ENCODE measurements around the gene LNPK.

LNPK gene

DNA sequence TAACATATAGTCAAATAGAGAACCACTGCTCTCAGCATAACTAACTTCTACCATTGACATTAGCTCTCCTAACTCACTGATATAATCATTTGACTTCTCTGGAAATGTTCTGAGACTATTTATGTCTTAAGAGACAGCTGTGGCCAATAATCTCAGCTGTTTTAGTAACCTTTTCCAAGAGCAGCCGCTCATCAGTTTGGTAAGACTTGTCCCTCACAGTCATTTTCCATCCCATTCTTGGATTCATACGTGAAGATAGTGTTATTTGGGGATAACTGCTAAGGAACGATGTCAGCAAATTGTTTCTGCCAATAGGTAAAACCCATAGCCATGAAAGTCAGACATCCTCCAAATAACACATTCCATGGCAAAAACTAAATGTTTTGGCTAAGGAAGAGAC is 127.8 kb downstream of the LNPK start:
- TF ChIP-seq EZH2 (IDR thresholded peaks at IDR 0.05; ENCODE audit: borderline replicate concordance, low read depth, low read length, severe bottlenecking) = no peak
- TF ChIP-seq, protein P1, sequence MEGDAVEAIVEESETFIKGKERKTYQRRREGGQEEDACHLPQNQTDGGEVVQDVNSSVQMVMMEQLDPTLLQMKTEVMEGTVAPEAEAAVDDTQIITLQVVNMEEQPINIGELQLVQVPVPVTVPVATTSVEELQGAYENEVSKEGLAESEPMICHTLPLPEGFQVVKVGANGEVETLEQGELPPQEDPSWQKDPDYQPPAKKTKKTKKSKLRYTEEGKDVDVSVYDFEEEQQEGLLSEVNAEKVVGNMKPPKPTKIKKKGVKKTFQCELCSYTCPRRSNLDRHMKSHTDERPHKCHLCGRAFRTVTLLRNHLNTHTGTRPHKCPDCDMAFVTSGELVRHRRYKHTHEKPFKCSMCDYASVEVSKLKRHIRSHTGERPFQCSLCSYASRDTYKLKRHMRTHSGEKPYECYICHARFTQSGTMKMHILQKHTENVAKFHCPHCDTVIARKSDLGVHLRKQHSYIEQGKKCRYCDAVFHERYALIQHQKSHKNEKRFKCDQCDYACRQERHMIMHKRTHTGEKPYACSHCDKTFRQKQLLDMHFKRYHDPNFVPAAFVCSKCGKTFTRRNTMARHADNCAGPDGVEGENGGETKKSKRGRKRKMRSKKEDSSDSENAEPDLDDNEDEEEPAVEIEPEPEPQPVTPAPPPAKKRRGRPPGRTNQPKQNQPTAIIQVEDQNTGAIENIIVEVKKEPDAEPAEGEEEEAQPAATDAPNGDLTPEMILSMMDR (IDR thresholded peaks at IDR 0.05; ENCODE audit: borderline replicate concordance, extremely low read depth, low read length, poor library complexity, severe bottlenecking) = no peak
- no peaks in the 10 kb centered on the region for H3K4me1 ChIP-seq (ENCODE audit: insufficient read depth, low read length)

More for the DNA sequence above, 127.8 kb downstream of the LNPK start:
- Histone ChIP-seq H3K79me2 (ENCODE audit: insufficient read depth, low read length) (no peaks in the 10 kb centered on the region), H2AFZ (ENCODE audit: low read depth, low read length) (no peak overlapping the region), H3K36me3 (ENCODE audit: insufficient read depth, low read length) (no peaks in the 10 kb centered on the region), H3K4me2 (ENCODE audit: insufficient read depth, low read length) (no peak overlapping the region), H3K4me3 (ENCODE audit: low read depth in 1 of 2, low read length in 2 of 2) (no peak overlapping the region), H3K27ac (ENCODE audit: low read length) (no peak overlapping the region), H3K9ac (ENCODE audit: low read depth, low read length) (no peak overlapping the region), H3K27me3 (ENCODE audit: insufficient read depth, low read length, poor library complexity) (peaks cover 7% of the 10 kb centered on the region), H3K9me3 (ENCODE audit: insufficient read depth, low read length, severe bottlenecking) (no peaks in the 10 kb centered on the region), H4K20me1 (ENCODE audit: insufficient read depth, low read length) (no peaks in the 10 kb centered on the region)
- no peak for ATAC-seq (ENCODE audit: insufficient read depth, low read depth)
- DNase-seq = no peak

Measured in DND-41 (cell line).